NCI-H146 treated with DMSO at 0.1 percent for 48 hours (cell line): ENCODE measurements around the gene ZWILCH.
"Not testable (repeated sequence)": the region's sequence is repeated elsewhere in the genome, so short reads cannot be mapped to it uniquely, and the experiment has no call there.

Source experiments
- DNase-seq: peaks from one replicate; lab custom pipeline; 2025; ENCODE audit not compliant: unreplicated experiment; lab: John Stamatoyannopoulos, UW

The ZWILCH gene

DNA sequence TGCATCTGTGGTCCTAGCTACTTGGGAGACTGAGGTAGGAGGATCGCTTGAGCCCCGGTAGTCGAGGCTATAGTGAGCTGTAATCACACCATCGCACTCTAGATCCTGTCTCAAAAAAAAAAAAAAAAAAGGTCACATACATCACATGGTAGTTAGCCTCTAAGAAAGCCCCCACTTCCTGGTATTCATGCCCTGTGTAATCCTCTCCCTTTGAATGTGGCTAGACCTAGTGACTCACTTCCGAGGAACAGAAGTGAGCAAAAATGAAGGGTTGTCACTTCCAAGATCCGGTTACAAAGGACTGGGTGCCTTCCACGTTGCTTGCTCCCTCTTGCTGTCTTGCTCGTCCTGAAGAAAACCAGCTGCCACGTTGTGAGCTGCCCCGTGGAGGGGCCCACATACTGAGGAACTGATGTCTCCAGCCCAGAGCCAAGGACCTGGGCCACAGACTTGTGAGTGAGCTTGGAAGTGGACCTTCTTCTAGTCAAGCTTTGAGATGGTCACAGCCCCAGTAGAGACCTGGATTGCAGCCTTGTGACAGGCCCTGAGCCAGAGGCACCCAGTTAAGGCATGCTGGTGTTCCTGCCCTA lies 73.3 kb downstream of the ZWILCH start:
- DNase-seq = no peak

DNA sequence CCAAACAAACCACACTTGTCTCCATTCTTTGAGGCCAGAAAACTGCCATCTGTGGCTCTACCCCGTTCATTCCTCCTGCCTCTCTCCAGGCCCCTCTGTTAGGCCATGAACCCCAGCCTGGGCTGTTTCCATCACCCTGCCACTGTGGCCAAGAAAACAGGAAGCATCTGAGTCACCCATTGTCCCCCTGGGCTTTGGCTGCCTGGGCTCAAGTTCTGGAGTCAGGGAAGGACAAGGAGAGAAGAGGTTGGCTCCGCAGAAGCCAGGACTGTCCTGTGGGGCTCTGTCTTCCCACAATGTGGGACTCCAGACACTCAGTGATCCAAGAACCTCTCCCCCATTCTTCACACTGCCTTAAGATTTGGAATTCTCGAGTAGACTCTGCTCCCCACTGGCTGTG lies 75.5 kb downstream of the ZWILCH start:
- no peak for DNase-seq

DNA sequence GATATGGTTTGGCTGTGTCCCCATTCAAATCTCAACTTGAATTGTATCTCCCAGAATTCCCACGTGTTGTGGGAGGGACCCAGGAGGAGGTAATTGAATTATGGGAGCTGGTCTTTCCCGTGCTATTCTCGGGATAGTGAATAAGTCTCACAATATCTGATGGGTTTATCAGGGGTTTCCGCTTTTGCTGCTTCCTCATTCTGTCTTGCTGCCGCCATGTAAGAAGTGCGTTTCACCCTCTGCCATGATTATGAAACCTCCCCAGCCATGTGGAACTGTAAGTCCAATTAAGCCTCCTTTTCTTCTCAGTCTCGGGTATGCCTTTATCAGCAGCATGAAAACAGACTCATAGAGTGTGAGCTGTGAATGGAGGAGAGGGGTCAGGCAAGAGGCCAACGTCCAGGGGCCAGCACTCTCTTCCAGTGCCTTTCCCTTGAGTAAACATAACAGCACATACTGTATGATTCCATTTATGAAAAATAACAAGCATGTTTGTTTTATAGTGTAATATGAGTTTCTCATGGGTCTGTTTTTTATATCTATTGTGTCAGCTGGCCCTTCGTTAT lies 76.9 kb downstream of the ZWILCH start:
- DNase-seq = no peak

DNA sequence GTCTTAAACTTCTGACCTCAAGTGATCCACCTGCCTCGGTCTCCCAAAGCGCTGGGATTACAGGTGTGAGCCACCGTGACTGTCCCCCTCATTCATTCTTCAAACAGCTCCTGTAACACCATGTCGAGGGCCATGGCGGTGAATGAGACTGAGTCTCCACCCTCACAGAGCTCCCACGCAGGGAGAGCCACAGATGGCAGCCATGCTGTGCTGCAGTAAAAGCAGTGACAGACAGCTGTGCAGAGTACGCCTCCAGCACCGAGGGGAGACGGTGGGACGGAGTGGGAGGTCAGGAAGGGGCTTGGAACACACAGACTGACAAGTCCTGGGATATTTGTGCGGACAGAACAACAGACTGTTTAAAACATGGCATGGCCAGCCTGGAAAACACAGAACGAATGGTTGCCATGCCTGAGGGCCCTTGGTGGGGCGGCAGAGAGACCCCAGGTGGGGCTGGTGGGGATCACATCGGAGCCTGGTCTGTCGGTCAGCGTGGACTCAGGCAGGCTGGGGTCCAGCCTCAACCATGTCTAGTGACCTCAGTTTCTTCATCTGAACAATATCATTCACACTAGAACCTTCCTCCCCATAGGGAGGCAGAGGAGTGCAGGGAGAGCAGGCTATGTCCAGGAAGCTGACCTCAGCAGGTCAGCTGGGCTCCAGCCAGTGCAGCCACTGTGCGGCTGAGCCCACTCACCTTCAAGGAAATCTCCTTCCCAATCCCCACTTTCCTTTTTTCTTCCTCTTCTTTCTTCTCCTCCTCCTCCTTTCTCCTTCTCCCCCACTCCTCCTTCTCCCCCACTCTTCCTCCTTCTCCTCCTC lies 81.2 kb downstream of the ZWILCH start:
- DNase-seq = no peak

DNA sequence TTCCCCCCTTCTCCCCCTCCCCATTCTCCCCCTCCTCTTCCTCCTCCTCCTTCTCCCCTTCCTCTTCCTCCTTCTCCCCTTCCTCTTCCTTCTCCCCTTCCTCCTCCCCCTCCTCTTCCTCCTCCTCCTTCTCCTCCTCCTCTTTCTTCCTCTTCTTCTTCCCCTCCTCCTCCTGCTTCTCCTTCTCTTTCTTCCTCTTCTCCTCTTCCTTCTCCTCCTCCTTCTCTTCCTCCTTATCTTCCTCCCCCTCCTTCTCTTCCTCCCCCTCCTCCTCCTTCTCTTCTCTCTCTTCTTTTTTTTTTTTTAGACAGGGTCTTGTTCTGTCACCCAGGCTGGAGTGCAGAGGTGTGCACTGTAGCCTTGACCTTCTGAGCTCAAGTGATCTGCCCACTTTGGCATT lies 81.9 kb downstream of the ZWILCH start:
- no peak for DNase-seq

DNA sequence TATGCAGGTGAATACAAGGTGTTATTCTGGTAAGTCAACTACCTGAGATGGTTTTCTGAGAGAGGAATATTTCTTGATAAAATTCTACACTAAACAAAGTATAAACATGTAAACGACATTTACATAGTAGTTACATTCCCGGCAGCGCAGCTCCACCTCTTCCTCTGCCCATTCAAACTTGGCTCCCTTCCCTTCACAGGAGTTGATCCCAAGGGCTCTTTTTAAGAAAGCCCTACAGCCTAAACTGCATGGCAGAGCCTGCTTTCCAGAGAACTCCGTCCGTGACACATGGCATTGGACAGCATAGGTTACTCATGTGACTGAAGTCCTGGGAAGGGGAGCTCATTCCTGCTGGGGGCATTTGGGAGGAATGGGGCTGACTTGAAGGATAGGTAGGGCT lies 82.6 kb downstream of the ZWILCH start:
- DNase-seq = no peak

DNA sequence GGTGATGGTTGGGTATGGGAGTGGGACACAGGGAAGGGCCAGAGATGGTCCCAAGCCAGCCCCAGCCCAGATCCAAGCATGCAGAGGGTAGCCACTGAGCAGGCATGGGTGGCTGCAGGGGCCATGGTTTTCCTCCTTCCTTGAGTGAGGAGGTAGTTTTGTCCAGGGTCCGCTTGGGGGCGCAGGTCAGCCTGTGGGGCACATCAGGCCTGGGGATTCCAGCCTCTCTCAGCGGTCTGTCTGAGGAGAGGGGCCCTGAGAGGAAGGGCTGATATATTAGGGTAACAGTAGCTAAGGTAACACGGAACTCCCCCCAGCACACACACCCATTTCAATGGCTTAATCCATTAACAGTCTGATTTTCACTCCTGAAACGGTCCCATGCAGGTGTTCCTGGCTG lies 83.4 kb downstream of the ZWILCH start:
- DNase-seq = no peak

DNA sequence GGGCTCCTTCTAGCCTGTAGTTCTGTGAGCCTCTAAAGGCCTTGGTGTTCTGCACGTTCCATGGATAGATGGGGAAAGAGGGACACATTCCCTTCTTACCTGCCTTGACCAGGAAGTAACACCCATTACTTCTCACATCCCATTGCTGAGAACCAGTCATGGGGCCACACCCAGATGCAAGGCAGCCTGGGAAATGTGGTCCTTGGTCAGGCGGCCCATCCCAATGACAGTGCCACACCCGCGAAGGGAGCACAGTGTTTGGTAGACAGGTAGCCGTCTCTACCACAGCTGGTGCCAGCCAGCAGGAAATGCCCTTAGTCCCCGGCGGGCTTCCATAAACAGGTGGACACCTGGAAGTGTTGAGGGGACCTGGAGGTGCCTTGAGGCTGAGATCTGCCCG lies 83.8 kb downstream of the ZWILCH start:
- DNase-seq = no peak

DNA sequence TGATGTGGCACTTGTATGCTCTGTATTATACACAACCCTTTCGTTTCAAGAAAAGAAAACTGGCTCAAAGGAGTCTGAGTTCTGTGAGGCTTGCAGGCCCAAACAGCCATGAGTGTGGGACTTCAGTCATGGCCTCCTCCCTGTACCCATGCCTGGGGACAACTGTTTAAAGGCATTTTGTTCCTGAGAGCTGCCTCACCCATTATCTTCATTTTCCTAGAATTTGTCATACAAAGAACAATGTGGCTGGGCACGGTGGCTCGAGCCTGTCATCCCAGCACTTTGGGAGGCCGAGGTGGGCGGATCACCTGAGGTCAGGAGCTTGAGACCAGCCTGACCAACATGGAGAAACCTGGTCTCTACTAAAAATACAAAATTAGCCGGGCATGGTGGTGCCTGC lies 84.3 kb downstream of the ZWILCH start:
- not testable (repeated sequence) for DNase-seq

DNA sequence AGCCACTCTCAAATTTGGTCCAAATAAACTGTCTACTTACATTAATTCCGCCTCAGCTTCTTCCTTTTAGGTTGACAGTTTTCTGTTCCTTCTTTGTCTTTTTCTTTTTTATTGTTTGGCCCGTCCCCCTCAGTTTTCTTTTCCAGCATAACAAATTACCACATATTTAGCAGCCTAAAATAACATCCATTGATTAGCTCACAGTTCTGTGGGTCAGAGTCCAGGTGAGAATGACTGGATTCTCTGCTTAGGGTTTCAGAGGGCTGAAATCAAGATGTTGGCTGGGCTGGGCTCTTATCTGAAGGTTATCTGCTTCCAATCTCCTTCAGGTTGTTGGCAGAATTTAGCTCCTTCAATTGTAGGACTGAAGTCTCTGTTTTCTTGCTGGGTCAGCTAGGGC lies 85.3 kb downstream of the ZWILCH start:
- DNase-seq = no peak

DNA sequence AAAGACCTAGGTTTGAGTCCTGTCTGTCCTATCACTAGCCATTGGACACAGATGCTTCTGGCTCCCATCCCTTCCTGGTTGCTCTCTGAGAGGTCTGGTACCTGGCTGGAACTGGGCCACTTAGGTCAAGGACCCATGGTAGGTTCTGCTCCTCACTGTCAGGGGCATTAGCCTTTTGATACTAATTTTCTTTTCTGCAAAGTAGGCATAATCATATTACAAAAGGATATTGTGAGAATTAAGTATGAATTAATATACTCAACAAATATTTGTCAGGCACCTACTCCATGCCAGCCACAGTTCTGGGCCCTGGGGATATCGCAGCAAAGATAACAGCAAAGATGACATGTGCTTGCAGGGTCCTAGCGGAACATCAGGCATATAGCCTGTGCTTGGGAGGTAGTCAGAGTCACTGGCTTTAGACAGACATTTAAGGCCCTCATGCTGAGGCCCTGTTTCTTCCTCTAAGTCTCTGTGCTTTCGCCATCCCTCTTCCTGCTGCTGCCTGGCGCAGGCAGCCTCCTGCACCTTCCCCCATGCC lies 86.3 kb downstream of the ZWILCH start:
- DNase-seq = no peak

DNA sequence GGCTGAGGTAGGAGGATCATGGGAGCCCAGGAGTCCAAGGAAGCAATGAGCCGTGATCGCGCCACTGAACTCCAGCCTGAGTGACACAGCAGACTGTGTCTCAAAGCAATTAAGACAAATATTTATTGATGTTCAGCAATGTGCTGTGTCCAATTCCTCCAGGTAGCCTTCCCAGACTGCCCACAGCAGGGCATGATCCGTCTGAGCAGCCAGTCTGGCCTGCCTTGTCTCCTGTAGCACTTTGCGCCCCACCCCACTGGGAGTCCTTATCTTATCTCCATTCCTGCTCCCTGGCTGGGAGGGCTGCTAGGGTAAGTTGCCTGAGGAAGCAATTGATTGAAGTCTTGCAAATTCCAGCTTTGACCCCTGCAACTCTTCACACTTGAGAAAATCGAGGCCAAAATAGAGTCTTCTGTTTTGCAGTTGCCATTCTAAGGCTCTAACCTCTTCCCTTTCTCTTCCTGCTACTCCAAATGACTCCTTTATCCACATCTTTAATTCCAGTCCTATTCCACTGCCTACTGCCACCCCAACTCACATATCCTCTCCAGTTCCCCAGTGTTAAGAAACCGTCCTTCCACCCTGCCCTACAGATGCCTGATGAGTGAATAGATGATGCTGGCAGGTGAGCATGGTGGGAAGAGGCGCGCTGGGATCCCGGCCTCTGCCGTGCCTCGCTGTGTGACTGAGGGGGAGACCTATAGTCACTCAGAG lies 87.5 kb downstream of the ZWILCH start:
- no peak for DNase-seq

DNA sequence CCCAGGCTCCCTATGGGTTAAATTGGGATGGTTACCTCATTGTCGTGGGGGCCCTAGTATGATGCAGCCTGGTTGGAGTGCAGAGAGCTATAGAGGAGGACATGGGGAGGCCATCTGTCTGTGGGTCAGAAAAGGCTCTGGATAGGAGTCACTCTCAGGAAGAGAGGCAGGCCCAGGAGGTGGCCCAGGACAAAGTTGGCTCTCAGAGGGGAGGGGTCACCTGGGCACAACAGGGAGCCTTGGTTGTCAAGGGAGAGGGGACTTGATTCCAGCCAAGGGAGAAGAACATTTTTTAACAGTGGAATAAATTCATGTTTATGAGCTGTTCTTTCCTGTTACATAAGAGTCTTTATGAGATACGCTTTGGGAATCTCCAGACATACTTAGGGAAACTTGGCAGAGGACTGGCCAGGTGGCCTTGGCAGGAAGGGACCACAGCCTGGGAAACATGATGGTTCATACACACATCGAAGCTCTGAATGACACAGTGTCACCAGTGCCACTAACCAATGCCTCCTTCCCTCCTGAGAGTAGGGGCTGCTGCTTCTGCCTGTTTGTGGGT lies 88.2 kb downstream of the ZWILCH start:
- no peak for DNase-seq

DNA sequence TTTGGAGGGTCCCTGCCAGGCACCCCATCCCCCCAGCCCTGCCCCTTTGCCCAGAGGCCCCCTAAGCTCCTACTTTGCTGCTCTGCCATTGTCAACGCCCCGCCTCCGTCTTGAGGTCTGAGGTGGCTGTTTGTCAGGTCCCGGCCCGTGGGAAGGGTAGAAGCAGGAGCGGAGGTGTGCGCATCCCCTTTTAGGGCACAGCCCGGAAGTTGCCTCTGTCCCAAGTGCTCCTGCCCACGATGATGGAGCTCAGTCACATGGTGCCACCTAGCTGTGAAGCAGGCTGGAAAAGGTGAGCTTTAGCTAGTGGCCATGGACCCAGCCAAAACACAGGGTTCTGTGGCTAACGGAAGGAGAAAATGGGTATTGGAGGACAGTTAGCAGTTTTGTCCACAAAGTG lies 89.2 kb downstream of the ZWILCH start:
- no peak for DNase-seq

DNA sequence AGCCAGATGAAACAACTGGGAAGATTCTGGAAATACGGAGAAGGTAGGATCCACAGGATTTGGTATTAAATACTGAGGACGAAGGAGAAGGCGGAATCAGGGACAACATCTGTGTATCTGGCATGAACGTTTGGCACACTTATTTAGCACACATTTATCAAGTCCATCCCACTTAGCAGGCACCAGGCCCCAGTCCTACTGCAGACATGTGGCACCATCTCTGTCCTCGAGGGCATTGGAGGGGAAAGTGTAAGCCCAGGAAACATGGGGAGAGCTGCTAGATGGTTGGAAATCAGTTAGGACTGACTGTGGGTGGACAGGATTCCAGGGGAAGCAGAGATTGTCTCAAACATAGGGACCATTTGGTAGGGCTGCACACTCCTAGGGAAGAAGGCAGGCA lies 89.7 kb downstream of the ZWILCH start:
- DNase-seq = no peak

DNA sequence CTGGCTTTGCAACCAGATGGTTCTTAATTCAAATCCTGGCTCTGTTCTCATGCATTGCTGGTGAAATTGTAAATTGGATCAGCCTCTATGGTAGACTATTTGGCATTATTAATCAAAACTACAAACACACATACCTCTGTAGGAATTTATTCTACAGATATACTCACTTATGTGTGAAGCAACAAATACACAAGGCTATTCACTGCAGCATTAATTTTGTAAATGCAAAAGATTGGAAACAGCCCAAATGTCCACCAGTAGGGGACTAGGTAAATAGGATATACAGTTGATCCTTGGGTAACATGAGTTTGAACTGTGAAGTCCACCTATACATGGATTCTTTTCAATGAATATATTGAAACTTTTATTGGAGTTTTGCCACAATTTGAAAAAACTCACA lies 90.2 kb downstream of the ZWILCH start:
- no peak for DNase-seq

DNA sequence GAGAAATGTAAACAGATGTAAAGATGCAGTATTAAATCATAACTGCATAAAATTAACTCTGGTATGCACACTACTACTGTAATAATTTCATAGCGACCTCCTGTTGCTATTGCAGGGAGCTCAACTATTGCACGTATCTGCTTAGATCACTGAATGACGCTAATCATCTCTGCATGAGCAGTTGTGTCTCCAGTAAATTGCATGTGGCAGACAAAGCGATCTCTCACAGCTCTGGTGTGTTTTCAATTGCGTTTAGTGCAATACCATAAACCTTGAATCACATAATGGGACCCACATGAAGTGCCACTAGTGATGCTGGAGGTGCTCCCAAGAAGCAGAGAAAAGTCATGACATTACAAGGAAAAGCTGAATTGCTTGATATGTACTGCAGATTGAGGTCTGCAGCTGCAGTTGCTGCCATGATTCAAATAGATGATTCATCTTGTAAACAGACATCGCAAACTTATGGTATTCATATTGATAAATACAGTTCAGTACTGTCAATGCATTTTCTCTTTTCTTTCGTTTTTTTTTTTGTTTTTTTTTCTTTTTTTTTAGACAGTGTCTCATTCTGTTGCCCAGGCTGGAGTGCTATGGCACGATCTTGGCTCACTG lies 90.9 kb downstream of the ZWILCH start:
- DNase-seq = peak; percentile 33

DNA sequence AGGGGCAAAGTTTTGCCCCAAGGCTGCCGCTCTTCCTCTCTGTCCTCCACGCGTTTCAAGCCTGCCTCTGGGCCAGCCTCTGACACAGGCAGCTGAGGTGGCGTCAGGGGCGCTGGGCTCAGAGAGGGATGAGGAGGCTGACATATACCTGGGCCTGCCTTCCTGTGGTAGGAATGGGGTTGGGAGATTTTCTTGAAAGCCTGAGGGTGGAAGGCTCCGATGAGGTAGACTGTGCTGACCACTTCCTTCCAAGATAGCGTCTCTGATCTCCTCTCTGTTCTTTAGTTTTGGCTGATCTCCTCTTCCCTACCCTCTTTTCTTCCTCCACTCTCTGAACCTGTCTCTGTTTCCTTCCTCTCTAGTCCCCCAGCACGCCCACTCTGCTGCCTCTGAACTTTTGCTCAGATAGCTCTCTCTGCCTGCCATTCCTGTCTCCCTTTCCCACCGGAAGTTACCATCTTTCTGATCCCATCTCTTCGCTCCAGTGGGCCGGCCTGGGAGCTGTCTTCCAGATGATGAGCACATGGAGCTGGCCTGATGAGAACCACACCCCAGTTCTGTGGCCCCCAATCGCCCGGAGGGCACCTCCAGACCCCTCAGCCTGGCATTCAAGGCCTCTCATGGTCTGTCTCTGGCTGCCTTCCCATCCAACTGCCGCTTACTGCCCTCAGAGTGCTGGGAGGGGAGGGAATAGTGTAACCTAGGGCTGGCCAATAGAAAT lies 93.1 kb downstream of the ZWILCH start:
- no peak for DNase-seq
